Ishikawa (cell line): Measurements from ENCODE around the gene RAVER1.

Experiments
- CREB1 ChIP-seq: IDR thresholded peaks from 2 replicates; pipeline ENCODE4 v1.6.1; 2012; ENCODE audit warnings: low read depth
- EP300 ChIP-seq: IDR thresholded peaks from 2 replicates; pipeline ENCODE4 v1.6.1; 2012; ENCODE audit warnings: borderline replicate concordance
- NFIC ChIP-seq: IDR thresholded peaks from 2 replicates; pipeline ENCODE4 v1.6.1; 2012
- YY1 ChIP-seq: IDR thresholded peaks from 2 replicates; pipeline ENCODE4 v1.6.1; 2012; ENCODE audit warnings: low read depth

- TF ChIP-seq YY1 (no peak), CREB1 (no peak), EP300 (no peak), NFIC (no peak)
Measured at GRCh38 chr19:10305139-10305806, 28.1 kb downstream of the RAVER1 start.
